Measurements from ENCODE around the gene ERBB2. TPM values are rescaled to one million over a fixed set of nuclear protein-coding genes. Genes with fewer than 3 reads are reported as not detected.

ERBB2 gene
- polyA plus RNA-seq, 3 donors, result 0.17 to 0.73 TPM; not detected in 1

- H3K27ac Mint-ChIP-seq, result peak overlapping the region in 5 of 7 donors; percentile 3 to 63 (median 43)
- H3K27me3 Mint-ChIP-seq (ENCODE audit: low read depth in 3 of 3), result peaks cover 13 to 23% (median 14%) of the 10 kb centered on the region in 3 donors
- peaks cover 0 to 5% (median 0%) of the 10 kb centered on the region in 7 donors for H3K9me3 Mint-ChIP-seq
These were observed 58.3 kb downstream of the ERBB2 start for GRCh38 chr17:39757931-39758873.

GRCh38 chr17:39759204-39759603, 59.3 kb downstream of the ERBB2 start:
- H4K20me1 ChIP-seq (ENCODE audit: insufficient read depth, low read length), result no peaks in the 10 kb centered on the region

More at GRCh38 chr17:39757931-39758873, 58.3 kb downstream of the ERBB2 start:
- intact Hi-C loops (cut with micrococcal nuclease), result loop anchor here in 1 of 2 donors (10.0 kb wide), 1 partner anchor 213 kb away; no protein-coding TSS in a partner anchor
- H3K9me3 ChIP-seq (replicated peaks in 1 of 2; ENCODE audit: control insufficient read depth in 1 of 2, insufficient read depth in 1 of 2, low read length in 2 of 2), result no peaks in the 10 kb centered on the region
- TF ChIP-seq, protein P1, sequence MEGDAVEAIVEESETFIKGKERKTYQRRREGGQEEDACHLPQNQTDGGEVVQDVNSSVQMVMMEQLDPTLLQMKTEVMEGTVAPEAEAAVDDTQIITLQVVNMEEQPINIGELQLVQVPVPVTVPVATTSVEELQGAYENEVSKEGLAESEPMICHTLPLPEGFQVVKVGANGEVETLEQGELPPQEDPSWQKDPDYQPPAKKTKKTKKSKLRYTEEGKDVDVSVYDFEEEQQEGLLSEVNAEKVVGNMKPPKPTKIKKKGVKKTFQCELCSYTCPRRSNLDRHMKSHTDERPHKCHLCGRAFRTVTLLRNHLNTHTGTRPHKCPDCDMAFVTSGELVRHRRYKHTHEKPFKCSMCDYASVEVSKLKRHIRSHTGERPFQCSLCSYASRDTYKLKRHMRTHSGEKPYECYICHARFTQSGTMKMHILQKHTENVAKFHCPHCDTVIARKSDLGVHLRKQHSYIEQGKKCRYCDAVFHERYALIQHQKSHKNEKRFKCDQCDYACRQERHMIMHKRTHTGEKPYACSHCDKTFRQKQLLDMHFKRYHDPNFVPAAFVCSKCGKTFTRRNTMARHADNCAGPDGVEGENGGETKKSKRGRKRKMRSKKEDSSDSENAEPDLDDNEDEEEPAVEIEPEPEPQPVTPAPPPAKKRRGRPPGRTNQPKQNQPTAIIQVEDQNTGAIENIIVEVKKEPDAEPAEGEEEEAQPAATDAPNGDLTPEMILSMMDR (IDR thresholded peaks at IDR 0.05), result no peak
- no peaks in the 10 kb centered on the region for H3K79me2 ChIP-seq (ENCODE audit: insufficient read depth, low read length)
- no peak overlapping the region for H3K4me3 ChIP-seq (replicated peaks in 1 of 3; ENCODE audit: low read depth in 2 of 3, low read length in 3 of 3)
- no peaks in the 10 kb centered on the region for H4K20me1 ChIP-seq (ENCODE audit: insufficient read depth, low read length)
- Mint-ChIP-seq H3K4me3 (peak overlapping the region; percentile 17 to 62), H3K36me3 (no peaks in the 10 kb centered on the region), H3K4me1 (peaks cover 39% of the 10 kb centered on the region)
- H3K4me2 ChIP-seq (replicated peaks; ENCODE audit: extremely low read depth, low read length, poor library complexity, severe bottlenecking), result no peak overlapping the region
- H3K27ac ChIP-seq (ENCODE audit: low read depth in 1 of 2, low read length in 2 of 2), result no peak overlapping the region
- no peaks in the 10 kb centered on the region for H3K36me3 ChIP-seq (replicated peaks in 1 of 2; ENCODE audit: control insufficient read depth in 1 of 2, insufficient read depth in 2 of 2, low read length in 2 of 2)
- DNase-seq, result no peak
- H3K27me3 ChIP-seq (ENCODE audit: control insufficient read depth in 2 of 2, insufficient read depth in 2 of 2, low read length in 2 of 2), result peaks cover 0 to 2% of the 10 kb centered on the region in 2 donors
- H3K4me1 ChIP-seq (ENCODE audit: control insufficient read depth in 1 of 2, insufficient read depth in 2 of 2, low read length in 2 of 2), result peaks cover 33 to 36% of the 10 kb centered on the region in 2 donors
- H2AFZ ChIP-seq (ENCODE audit: insufficient read depth, low read depth, low read length, poor library complexity, severe bottlenecking), result peak overlapping the region; percentile 12
- 49% methylated on average over 8 of the region's 12 CpGs for WGBS (ENCODE audit: insufficient coverage)
- H3K9ac ChIP-seq (ENCODE audit: insufficient read depth, low read length, poor library complexity, severe bottlenecking), result no peak overlapping the region

More at GRCh38 chr17:39759204-39759603, 59.3 kb downstream of the ERBB2 start:
- intact Hi-C loops (cut with micrococcal nuclease), result loop anchor here in 1 of 2 donors (10.0 kb wide), 1 partner anchor 214 kb away; no protein-coding TSS in a partner anchor
- Histone ChIP-seq H3K79me2 (ENCODE audit: insufficient read depth, low read length) (no peaks in the 10 kb centered on the region), H3K9ac (ENCODE audit: insufficient read depth, low read length, poor library complexity, severe bottlenecking) (no peak overlapping the region), H3K4me3 (replicated peaks in 1 of 3; ENCODE audit: low read depth in 2 of 3, low read length in 3 of 3) (no peak overlapping the region), H3K27ac (ENCODE audit: low read depth in 1 of 2, low read length in 2 of 2) (no peak overlapping the region), H2AFZ (ENCODE audit: insufficient read depth, low read depth, low read length, poor library complexity, severe bottlenecking) (peak overlapping the region; percentile 5), H3K4me1 (ENCODE audit: control insufficient read depth in 1 of 2, insufficient read depth in 2 of 2, low read length in 2 of 2) (peaks cover 26 to 29% of the 10 kb centered on the region in 2 donors), H3K36me3 (replicated peaks in 1 of 2; ENCODE audit: control insufficient read depth in 1 of 2, insufficient read depth in 2 of 2, low read length in 2 of 2) (no peaks in the 10 kb centered on the region), H3K27me3 (ENCODE audit: control insufficient read depth in 2 of 2, insufficient read depth in 2 of 2, low read length in 2 of 2) (peaks cover 0 to 2% of the 10 kb centered on the region in 2 donors), H3K4me2 (replicated peaks; ENCODE audit: extremely low read depth, low read length, poor library complexity, severe bottlenecking) (no peak overlapping the region), H3K9me3 (replicated peaks in 1 of 2; ENCODE audit: control insufficient read depth in 1 of 2, insufficient read depth in 1 of 2, low read length in 2 of 2) (no peaks in the 10 kb centered on the region)
- no peak for DNase-seq
- 90% methylated on average over 4 of the region's 5 CpGs for WGBS (ENCODE audit: insufficient coverage)
- peak overlapping the region in 1 of 7 donors; percentile 43 for H3K27ac Mint-ChIP-seq
- H3K4me1 Mint-ChIP-seq, result peaks cover 35% of the 10 kb centered on the region
- H3K27me3 Mint-ChIP-seq (ENCODE audit: low read depth in 3 of 3), result peaks cover 12 to 28% (median 14%) of the 10 kb centered on the region in 3 donors
- peaks cover 0 to 5% (median 0%) of the 10 kb centered on the region in 7 donors for H3K9me3 Mint-ChIP-seq
- H3K4me3 Mint-ChIP-seq, result no peak overlapping the region
- TF ChIP-seq, protein P1 (IDR thresholded peaks at IDR 0.05), result no peak
- no peaks in the 10 kb centered on the region for H3K36me3 Mint-ChIP-seq

Data from CD14-positive monocyte (primary cell).